CD4-positive, alpha-beta T cell (primary cell): ENCODE results near the gene ZMYND11. TPM values are rescaled to one million over a fixed set of nuclear protein-coding genes. Genes with fewer than 3 reads are reported as not detected.
"Not testable (repeated sequence)": the region's sequence is repeated elsewhere in the genome, so short reads cannot be mapped to it uniquely, and the experiment has no call there.

Experiments
- ATAC-seq: fragments of 200-7000 bp; cut with Tn5 transposase; one replicate; pipeline ENCODE4 v1.10.0; 2022; ENCODE audit warnings: mild to moderate bottlenecking; ENCODE audit not compliant: poor library complexity
- CTCF ChIA-PET: fragments of 350-600 bp; sonication (Branson Sonifier 250); formaldehyde crosslinking; loops from one replicate; lab custom pipeline; 2021; ENCODE audit warnings: antibody characterized with exemption, inconsistent platforms; lab: Charles Lee
- POLR2A ChIA-PET: fragments of 350-600 bp; sonication (Branson Sonifier 250); formaldehyde crosslinking; loops from one replicate; lab custom pipeline; 2021; ENCODE audit warnings: antibody characterized with exemption, inconsistent platforms; lab: Charles Lee
- DNase-seq, 14 experiments: peaks; one replicate each; pipeline ENCODE4 v3.0.0-alpha.2; 2013 to 2020; ENCODE audit warnings: mixed read lengths in 2 of 14
- H3K27ac ChIP-seq, 2 donors: one replicate each; pipeline versions ENCODE4 v1.5.1 to v1.7.0; 2013; ENCODE audit warnings: low read length in 2 of 2, low read depth in 1 of 2, mild to moderate bottlenecking in 1 of 2
- H3K27me3 ChIP-seq, 2 experiments: 1 replicate in 1 of 2; 2 replicates in 1 of 2; pipeline versions ENCODE4 v1.6.1 to v1.7.0; 2013; ENCODE audit warnings: low read length in 2 of 2, control low read depth in 1 of 2, mild to moderate bottlenecking in 1 of 2, moderate library complexity in 1 of 2; ENCODE audit not compliant: insufficient read depth in 2 of 2, control insufficient read depth in 1 of 2
- H3K36me3 ChIP-seq: one replicate; pipeline ENCODE4 v1.6.1; 2013; ENCODE audit warnings: low read length, control low read depth; ENCODE audit not compliant: insufficient read depth
- H3K4me1 ChIP-seq: one replicate; pipeline ENCODE4 v1.6.1; 2013; ENCODE audit warnings: low read length, control low read depth; ENCODE audit not compliant: insufficient read depth
- H3K4me3 ChIP-seq: one replicate; pipeline ENCODE4 v1.5.1; 2013; ENCODE audit warnings: mild to moderate bottlenecking, low read length, moderate library complexity
- H3K9me3 ChIP-seq, 2 experiments: 1 replicate in 1 of 2; 2 replicates in 1 of 2; pipeline versions ENCODE4 v1.6.1 to v1.7.0; 2013; ENCODE audit warnings: low read length in 2 of 2, mild to moderate bottlenecking in 2 of 2, control low read depth in 1 of 2, moderate library complexity in 1 of 2; ENCODE audit not compliant: control insufficient read depth in 1 of 2, insufficient read depth in 1 of 2
- H3K27ac Mint-ChIP-seq: one replicate; pipeline ENCODE4 v1.8.0; 2020; ENCODE audit warnings: mixed read lengths
- H3K27me3 Mint-ChIP-seq: one replicate; pipeline ENCODE4 v1.8.0; 2021; ENCODE audit warnings: mixed read lengths
- H3K36me3 Mint-ChIP-seq: one replicate; pipeline ENCODE4 v1.8.0; 2021; ENCODE audit warnings: low read depth, mixed read lengths
- H3K4me1 Mint-ChIP-seq: one replicate; pipeline ENCODE4 v1.8.0; 2021; ENCODE audit warnings: low read depth, mixed read lengths
- H3K4me3 Mint-ChIP-seq: one replicate; pipeline ENCODE4 v1.8.0; 2020; ENCODE audit warnings: mild to moderate bottlenecking, mixed read lengths
- H3K9me3 Mint-ChIP-seq: one replicate; pipeline ENCODE4 v1.8.0; 2020; ENCODE audit warnings: mixed read lengths
- intact Hi-C, 2 experiments: fragments of 100-400 bp; cut with DNase I in 1 of 2; cut with micrococcal nuclease in 1 of 2; formaldehyde crosslinking; loops; one replicate each; pipeline versions ENCODE4 v1.15.1 to v1.9.0; 2023 to 2025; cut with DNase I, micrococcal nuclease
- total RNA-seq, 174 experiments: library from RNA in 2 of 174; stranded (reverse) in 2 of 174; gene quantifications; one replicate each; pipeline ENCODE4 v1.2.3 and lab custom pipeline; 2021 to 2026
- TF ChIP-seq, protein P1 (sequence below): fragments of 200-600 bp; IDR thresholded peaks from one replicate; pipeline ENCODE4 v1.8.0; 2022; ENCODE audit warnings: antibody characterized with exemption, mild to moderate bottlenecking

The ZMYND11 gene
- total RNA-seq, 2 experiments from 2014 or later, result 19.9 to 22.2 TPM

DNA sequence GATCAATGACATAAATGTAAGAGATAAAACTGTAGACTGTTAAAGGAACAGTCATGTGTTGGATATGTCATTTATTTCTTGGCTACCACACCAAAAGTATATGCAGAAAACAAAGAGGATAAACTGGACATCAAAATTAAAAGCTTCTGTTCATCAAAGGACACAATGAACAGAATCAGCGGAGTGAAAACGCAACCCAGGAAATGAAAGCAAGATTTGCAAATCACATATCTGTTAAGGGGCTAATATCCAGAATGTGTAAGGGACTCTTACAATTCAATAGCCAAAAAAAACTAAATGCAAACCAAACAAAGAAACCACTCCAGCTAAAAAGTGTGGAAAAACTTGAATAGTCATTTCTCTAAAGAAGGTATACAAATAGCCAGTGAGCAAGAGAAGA is 164.3 kb downstream of the ZMYND11 start:
- ChIA-PET POLR2A (no interaction called here), CTCF (no interaction called here)
- Mint-ChIP-seq H3K36me3 (no peaks in the 10 kb centered on the region), H3K4me3 (no peak overlapping the region), H3K27ac (no peak overlapping the region), H3K4me1 (no peaks in the 10 kb centered on the region), H3K9me3 (no peaks in the 10 kb centered on the region), H3K27me3 (no peaks in the 10 kb centered on the region)
- H3K9me3 ChIP-seq, result no peaks in the 10 kb centered on the region
- TF ChIP-seq, protein P1, sequence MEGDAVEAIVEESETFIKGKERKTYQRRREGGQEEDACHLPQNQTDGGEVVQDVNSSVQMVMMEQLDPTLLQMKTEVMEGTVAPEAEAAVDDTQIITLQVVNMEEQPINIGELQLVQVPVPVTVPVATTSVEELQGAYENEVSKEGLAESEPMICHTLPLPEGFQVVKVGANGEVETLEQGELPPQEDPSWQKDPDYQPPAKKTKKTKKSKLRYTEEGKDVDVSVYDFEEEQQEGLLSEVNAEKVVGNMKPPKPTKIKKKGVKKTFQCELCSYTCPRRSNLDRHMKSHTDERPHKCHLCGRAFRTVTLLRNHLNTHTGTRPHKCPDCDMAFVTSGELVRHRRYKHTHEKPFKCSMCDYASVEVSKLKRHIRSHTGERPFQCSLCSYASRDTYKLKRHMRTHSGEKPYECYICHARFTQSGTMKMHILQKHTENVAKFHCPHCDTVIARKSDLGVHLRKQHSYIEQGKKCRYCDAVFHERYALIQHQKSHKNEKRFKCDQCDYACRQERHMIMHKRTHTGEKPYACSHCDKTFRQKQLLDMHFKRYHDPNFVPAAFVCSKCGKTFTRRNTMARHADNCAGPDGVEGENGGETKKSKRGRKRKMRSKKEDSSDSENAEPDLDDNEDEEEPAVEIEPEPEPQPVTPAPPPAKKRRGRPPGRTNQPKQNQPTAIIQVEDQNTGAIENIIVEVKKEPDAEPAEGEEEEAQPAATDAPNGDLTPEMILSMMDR, result no peak
- no peak overlapping the region for H3K27ac ChIP-seq
- no peaks in the 10 kb centered on the region for H3K27me3 ChIP-seq
- H3K36me3 ChIP-seq, result no peaks in the 10 kb centered on the region
- no peak for ATAC-seq
- no peak for DNase-seq
- intact Hi-C loops, result no loop called here
- no peaks in the 10 kb centered on the region for H3K4me1 ChIP-seq
- no peak overlapping the region for H3K4me3 ChIP-seq

- intact Hi-C loops, result no loop called here
- POLR2A ChIA-PET, result no interaction called here
- Histone ChIP-seq H3K4me3 (no peak overlapping the region), H3K9me3 (no peaks in the 10 kb centered on the region), H3K4me1 (no peaks in the 10 kb centered on the region), H3K36me3 (no peaks in the 10 kb centered on the region), H3K27ac (no peak overlapping the region), H3K27me3 (no peaks in the 10 kb centered on the region)
- DNase-seq, result no peak
- CTCF ChIA-PET, result no interaction called here
- TF ChIP-seq, protein P1, result no peak
- H3K27ac Mint-ChIP-seq, result no peak overlapping the region
- peaks cover 4% of the 10 kb centered on the region for H3K36me3 Mint-ChIP-seq
- H3K27me3 Mint-ChIP-seq, result no peaks in the 10 kb centered on the region
- ATAC-seq, result no peak
- H3K4me1 Mint-ChIP-seq, result no peaks in the 10 kb centered on the region
- H3K4me3 Mint-ChIP-seq, result no peak overlapping the region
- no peaks in the 10 kb centered on the region for H3K9me3 Mint-ChIP-seq
Measured at GRCh38 chr10:299969-300368, 164.7 kb downstream of the ZMYND11 start.

DNA sequence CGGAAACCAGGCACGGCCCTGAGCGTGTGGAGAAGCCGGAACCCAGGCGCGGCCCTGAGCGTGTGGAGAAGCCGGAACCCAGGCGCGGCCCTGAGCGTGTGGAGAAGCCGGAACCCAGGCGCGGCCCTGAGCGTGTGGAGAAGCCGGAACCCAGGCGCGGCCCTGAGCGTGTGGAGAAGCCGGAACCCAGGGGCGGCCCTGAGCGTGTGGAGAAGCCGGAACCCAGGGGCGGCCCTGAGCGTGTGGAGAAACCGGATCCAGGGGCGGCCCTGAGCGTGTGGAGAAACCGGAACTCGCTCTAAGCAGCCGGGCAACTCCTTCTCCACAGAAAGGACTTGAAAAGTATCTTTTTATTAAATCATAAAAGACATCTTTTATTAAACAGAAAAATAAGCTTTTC is 165.3 kb downstream of the ZMYND11 start:
- POLR2A ChIA-PET, H3K36me3 ChIP-seq, H3K27me3 Mint-ChIP-seq, H3K9me3 ChIP-seq, H3K27ac ChIP-seq, CTCF ChIA-PET, intact Hi-C loops, H3K4me3 ChIP-seq, H3K4me1 ChIP-seq, DNase-seq, ATAC-seq, H3K4me3 Mint-ChIP-seq, H3K27me3 ChIP-seq, H3K9me3 Mint-ChIP-seq, H3K4me1 Mint-ChIP-seq, H3K27ac Mint-ChIP-seq, H3K36me3 Mint-ChIP-seq: not testable (repeated sequence)

DNA sequence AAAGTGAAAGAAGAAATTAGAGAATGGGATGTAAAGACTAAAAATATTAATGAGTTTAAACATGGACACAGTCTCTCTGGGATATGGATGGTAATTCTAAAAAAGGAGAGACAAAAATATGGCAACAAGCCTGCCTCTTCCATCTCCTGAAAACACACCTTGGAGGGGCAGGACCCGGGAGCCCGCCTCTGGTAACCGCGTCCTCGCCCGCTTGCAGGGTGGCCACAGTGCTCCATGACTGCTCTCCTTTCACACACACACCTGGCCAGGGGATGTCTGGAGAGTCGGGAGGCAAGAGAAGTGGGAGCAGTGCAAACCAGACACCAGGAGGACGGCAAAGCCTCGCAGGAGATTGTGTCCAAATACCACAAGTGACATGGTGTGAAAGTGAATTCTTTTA is 166.3 kb downstream of the ZMYND11 start:
- DNase-seq, result no peak
- TF ChIP-seq, protein P1, result no peak
- peaks cover 4% of the 10 kb centered on the region for H3K36me3 Mint-ChIP-seq

More for the DNA sequence above, 166.3 kb downstream of the ZMYND11 start:
- Mint-ChIP-seq H3K27me3 (no peaks in the 10 kb centered on the region), H3K9me3 (no peaks in the 10 kb centered on the region), H3K4me3 (no peak overlapping the region), H3K27ac (no peak overlapping the region), H3K4me1 (no peaks in the 10 kb centered on the region)
- Histone ChIP-seq H3K36me3 (no peaks in the 10 kb centered on the region), H3K4me1 (no peaks in the 10 kb centered on the region), H3K9me3 (no peaks in the 10 kb centered on the region), H3K27ac (no peak overlapping the region), H3K4me3 (no peak overlapping the region), H3K27me3 (no peaks in the 10 kb centered on the region)
- POLR2A ChIA-PET, result no interaction called here
- no peak for ATAC-seq
- CTCF ChIA-PET, result no interaction called here
- intact Hi-C loops, result no loop called here
